ENCODE results near the gene PHKB.
"Not testable (repeated sequence)": the region's sequence is repeated elsewhere in the genome, so short reads cannot be mapped to it uniquely, and the experiment has no call there.

The PHKB gene

GRCh38 chr16:47449788-47450187, 11.3 kb upstream of the PHKB start:
- Histone ChIP-seq H3K9me3 (replicated peaks; ENCODE audit: low read length) (no peaks in the 10 kb centered on the region), H3K27me3 (ENCODE audit: control insufficient read depth, insufficient read depth, low read length) (no peaks in the 10 kb centered on the region), H3K4me2 (ENCODE audit: low read length) (no peak overlapping the region), H3K4me3 (ENCODE audit: low read length) (no peak overlapping the region), H3K9ac (ENCODE audit: low read depth, low read length) (no peak overlapping the region), H3K36me3 (ENCODE audit: insufficient read depth, low read length) (peaks cover 46% of the 10 kb centered on the region), H3K4me1 (ENCODE audit: control insufficient read depth, insufficient read depth, low read length) (no peaks in the 10 kb centered on the region)

- peaks cover 15% of the 10 kb centered on the region for H3K4me1 ChIP-seq (ENCODE audit: control insufficient read depth, insufficient read depth, low read length)
- peaks cover 16% of the 10 kb centered on the region for H3K36me3 ChIP-seq (ENCODE audit: insufficient read depth, low read length)
- H3K4me2 ChIP-seq (ENCODE audit: low read length), result no peak overlapping the region
- H3K9ac ChIP-seq (ENCODE audit: low read depth, low read length), result no peak overlapping the region
- H3K27me3 ChIP-seq (ENCODE audit: control insufficient read depth, insufficient read depth, low read length), result no peaks in the 10 kb centered on the region
- no peak overlapping the region for H3K4me3 ChIP-seq (ENCODE audit: low read length)
- H3K9me3 ChIP-seq (replicated peaks; ENCODE audit: low read length), result no peaks in the 10 kb centered on the region
These were observed 2.8 kb upstream of the PHKB start for GRCh38 chr16:47458331-47458730.

DNA sequence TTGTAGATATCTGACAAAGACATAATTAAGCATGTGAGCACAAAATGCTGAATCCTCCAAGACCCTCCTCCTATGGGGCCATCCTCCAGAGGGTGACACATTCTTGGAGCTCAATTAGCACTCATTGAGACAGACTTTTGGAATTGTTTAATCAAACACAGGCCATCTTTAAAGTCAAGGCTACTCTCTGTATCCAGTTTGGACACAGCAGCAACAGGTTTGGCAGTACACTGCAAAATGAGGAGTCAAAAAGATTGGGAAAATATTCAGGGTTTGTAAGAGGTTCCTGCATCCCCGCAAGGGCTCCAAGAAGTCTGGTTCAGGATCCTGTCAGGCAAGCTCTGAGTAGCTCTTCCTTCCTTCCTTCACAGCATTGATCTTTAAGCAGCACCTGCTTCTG, 1.5 kb upstream of the PHKB start:
- Histone ChIP-seq H3K4me3 (ENCODE audit: low read length) (peak overlapping the region; percentile 99), H3K9ac (ENCODE audit: low read depth, low read length) (peak overlapping the region; percentile 99), H3K36me3 (ENCODE audit: insufficient read depth, low read length) (peaks cover 17% of the 10 kb centered on the region), H3K4me1 (ENCODE audit: control insufficient read depth, insufficient read depth, low read length) (peaks cover 15% of the 10 kb centered on the region), H3K4me2 (ENCODE audit: low read length) (peak overlapping the region; percentile 81), H3K27me3 (ENCODE audit: control insufficient read depth, insufficient read depth, low read length) (no peaks in the 10 kb centered on the region), H3K9me3 (replicated peaks; ENCODE audit: low read length) (no peaks in the 10 kb centered on the region)

GRCh38 chr16:47460359-47460710, 796 bp upstream of the PHKB start:
- no peaks in the 10 kb centered on the region for H3K9me3 ChIP-seq (replicated peaks; ENCODE audit: low read length)
- no peaks in the 10 kb centered on the region for H3K27me3 ChIP-seq (ENCODE audit: control insufficient read depth, insufficient read depth, low read length)
- H3K9ac ChIP-seq (ENCODE audit: low read depth, low read length), result peak overlapping the region; percentile 99
- peak overlapping the region; percentile 81 for H3K4me2 ChIP-seq (ENCODE audit: low read length)
- H3K4me3 ChIP-seq (ENCODE audit: low read length), result peak overlapping the region; percentile 99
- H3K36me3 ChIP-seq (ENCODE audit: insufficient read depth, low read length), result peaks cover 16% of the 10 kb centered on the region
- H3K4me1 ChIP-seq (ENCODE audit: control insufficient read depth, insufficient read depth, low read length), result peaks cover 15% of the 10 kb centered on the region

GRCh38 chr16:47461598-47462266, 601 bp downstream of the PHKB start:
- H3K4me2 ChIP-seq (ENCODE audit: low read length), result peak overlapping the region; percentile 81
- H3K4me1 ChIP-seq (ENCODE audit: control insufficient read depth, insufficient read depth, low read length), result peaks cover 15% of the 10 kb centered on the region
- H3K4me3 ChIP-seq (ENCODE audit: low read length), result peak overlapping the region; percentile 99
- peak overlapping the region; percentile 99 for H3K9ac ChIP-seq (ENCODE audit: low read depth, low read length)
- no peaks in the 10 kb centered on the region for H3K9me3 ChIP-seq (replicated peaks; ENCODE audit: low read length)
- H3K36me3 ChIP-seq (ENCODE audit: insufficient read depth, low read length), result peaks cover 16% of the 10 kb centered on the region
- H3K27me3 ChIP-seq (ENCODE audit: control insufficient read depth, insufficient read depth, low read length), result no peaks in the 10 kb centered on the region

DNA sequence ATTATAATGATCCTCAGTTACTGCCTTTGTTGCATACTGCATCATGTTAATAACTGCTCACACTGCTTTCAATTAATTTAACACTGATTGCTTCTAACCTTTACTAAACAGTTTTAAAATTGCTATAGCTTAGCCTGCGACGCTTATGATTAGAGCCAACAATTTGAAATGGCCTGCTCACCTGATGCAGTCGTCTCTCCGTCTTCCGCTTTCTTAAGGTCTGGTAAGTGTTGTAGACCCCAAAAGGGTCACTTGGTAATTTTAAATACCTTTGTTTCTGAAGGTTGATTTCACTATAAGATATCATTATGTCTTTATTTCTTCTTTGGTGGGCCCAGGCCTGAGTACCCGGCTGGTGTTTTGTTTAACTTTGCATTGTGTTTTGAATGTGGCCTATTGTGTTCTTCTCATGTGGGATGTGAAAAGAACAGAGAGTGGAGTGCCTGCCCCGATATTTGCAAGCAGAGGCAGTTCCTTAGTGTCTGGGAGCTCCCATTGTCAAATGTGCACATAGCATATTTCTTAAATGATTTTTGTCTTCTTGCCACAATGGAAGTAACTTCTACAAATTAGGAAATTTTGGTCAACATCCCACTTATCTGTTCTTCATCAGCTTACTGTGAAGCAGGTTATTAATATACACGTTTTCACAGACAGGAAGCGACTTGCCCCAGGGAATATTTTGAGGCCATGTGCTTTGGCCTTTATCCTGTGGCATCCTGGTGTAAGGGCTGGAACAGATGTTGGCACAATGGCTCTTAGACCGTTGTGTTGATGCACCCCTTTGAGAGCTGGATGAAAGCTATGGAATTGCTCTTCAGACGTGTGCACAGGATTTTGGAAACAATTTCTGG, 2.9 kb downstream of the PHKB start:
- Histone ChIP-seq H3K4me1 (ENCODE audit: control insufficient read depth, insufficient read depth, low read length) (peaks cover 15% of the 10 kb centered on the region), H3K27me3 (ENCODE audit: control insufficient read depth, insufficient read depth, low read length) (no peaks in the 10 kb centered on the region), H3K36me3 (ENCODE audit: insufficient read depth, low read length) (peaks cover 5% of the 10 kb centered on the region), H3K4me2 (ENCODE audit: low read length) (no peak overlapping the region), H3K9ac (ENCODE audit: low read depth, low read length) (no peak overlapping the region), H3K4me3 (ENCODE audit: low read length) (no peak overlapping the region), H3K9me3 (replicated peaks; ENCODE audit: low read length) (no peaks in the 10 kb centered on the region)

DNA sequence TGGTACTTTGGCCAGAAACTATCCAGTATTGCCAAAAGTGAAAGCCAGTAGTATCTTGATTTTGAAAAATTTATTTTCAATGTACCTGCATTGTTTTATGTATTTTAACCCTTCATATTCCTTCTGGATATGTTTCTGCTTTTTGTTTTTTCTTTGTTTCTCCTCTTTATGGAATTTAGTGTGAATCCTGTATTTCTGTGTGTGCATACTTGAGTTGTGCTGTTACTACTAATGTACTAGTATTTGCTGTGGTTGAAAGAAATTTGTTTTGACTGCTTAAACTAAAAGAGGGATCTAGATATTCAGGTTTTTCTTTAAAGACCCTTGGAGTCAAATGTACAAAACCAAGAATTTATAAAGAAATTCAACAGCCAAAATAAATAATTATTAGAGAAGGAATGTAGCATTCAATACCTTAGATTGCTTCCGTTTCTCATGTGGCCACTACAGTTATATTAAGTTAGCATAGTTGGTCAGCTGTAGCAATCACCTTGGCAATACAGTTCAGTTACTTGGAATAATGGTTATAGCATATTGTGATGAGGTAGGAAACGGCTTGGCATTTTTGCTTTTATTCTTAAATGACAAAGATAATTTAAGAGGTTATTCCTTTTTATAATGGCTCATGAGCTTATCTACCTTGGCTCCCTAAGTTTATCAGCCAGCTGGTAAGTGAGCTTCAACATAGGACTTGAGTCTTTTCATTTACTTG, 4.9 kb downstream of the PHKB start:
- Histone ChIP-seq H3K4me2 (ENCODE audit: low read length) (no peak overlapping the region), H3K36me3 (ENCODE audit: insufficient read depth, low read length) (peaks cover 5% of the 10 kb centered on the region), H3K9ac (ENCODE audit: low read depth, low read length) (no peak overlapping the region), H3K9me3 (replicated peaks; ENCODE audit: low read length) (no peaks in the 10 kb centered on the region), H3K27me3 (ENCODE audit: control insufficient read depth, insufficient read depth, low read length) (no peaks in the 10 kb centered on the region), H3K4me3 (ENCODE audit: low read length) (no peak overlapping the region), H3K4me1 (ENCODE audit: control insufficient read depth, insufficient read depth, low read length) (peaks cover 3% of the 10 kb centered on the region)

DNA sequence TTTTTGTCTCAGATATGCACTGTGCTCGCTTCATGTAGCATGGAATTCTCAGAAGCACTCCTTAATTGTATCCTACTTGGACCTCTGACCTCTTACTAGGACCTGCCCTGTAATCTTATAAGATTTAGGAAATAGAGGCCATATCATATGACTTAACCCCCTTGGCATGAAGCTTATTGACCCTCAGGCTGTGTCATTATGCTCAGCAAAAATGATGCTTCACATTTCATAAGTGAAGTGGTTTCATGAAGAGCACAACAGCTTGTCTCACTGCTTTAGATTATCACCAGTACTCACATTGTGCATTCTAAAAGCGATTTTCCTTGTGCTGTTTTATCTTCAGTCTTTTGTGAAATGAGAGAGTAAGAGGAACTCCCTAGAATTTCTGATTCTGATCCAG, 6.4 kb downstream of the PHKB start:
- H3K9me3 ChIP-seq (replicated peaks; ENCODE audit: low read length), result no peaks in the 10 kb centered on the region
- peaks cover 3% of the 10 kb centered on the region for H3K4me1 ChIP-seq (ENCODE audit: control insufficient read depth, insufficient read depth, low read length)
- no peaks in the 10 kb centered on the region for H3K27me3 ChIP-seq (ENCODE audit: control insufficient read depth, insufficient read depth, low read length)
- no peak overlapping the region for H3K4me2 ChIP-seq (ENCODE audit: low read length)
- H3K9ac ChIP-seq (ENCODE audit: low read depth, low read length), result no peak overlapping the region
- peaks cover 5% of the 10 kb centered on the region for H3K36me3 ChIP-seq (ENCODE audit: insufficient read depth, low read length)
- no peak overlapping the region for H3K4me3 ChIP-seq (ENCODE audit: low read length)

- H3K36me3 ChIP-seq (ENCODE audit: insufficient read depth, low read length); H3K4me3 ChIP-seq (ENCODE audit: low read length); H3K4me1 ChIP-seq (ENCODE audit: control insufficient read depth, insufficient read depth, low read length); H3K9ac ChIP-seq (ENCODE audit: low read depth, low read length); H3K9me3 ChIP-seq (replicated peaks; ENCODE audit: low read length); H3K4me2 ChIP-seq (ENCODE audit: low read length); H3K27me3 ChIP-seq (ENCODE audit: control insufficient read depth, insufficient read depth, low read length): not testable (repeated sequence)
These were observed 7.0 kb downstream of the PHKB start for GRCh38 chr16:47468070-47468689.

DNA sequence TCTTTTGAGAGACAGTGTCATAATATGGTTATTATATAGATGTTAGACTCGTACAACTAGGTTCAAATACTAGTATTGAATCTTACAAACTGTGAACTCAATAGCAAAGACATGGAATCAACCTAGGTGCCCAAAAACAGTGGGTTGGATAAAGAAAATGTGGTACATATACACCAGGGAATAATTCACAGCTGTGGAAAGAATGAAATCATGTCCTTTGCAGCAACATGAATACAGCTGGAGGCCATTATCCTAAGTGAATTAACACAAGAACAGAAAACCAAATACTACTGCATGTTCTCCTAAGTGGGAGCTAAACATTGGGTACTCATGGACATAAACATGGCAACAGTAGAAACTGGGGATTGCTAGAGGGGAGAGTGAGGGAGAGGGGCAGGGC, 8.1 kb downstream of the PHKB start:
- Histone ChIP-seq H3K27me3 (ENCODE audit: control insufficient read depth, insufficient read depth, low read length) (no peaks in the 10 kb centered on the region), H3K4me2 (ENCODE audit: low read length) (no peak overlapping the region), H3K9me3 (replicated peaks; ENCODE audit: low read length) (no peaks in the 10 kb centered on the region), H3K4me1 (ENCODE audit: control insufficient read depth, insufficient read depth, low read length) (no peaks in the 10 kb centered on the region), H3K4me3 (ENCODE audit: low read length) (no peak overlapping the region), H3K36me3 (ENCODE audit: insufficient read depth, low read length) (peaks cover 5% of the 10 kb centered on the region), H3K9ac (ENCODE audit: low read depth, low read length) (no peak overlapping the region)

DNA sequence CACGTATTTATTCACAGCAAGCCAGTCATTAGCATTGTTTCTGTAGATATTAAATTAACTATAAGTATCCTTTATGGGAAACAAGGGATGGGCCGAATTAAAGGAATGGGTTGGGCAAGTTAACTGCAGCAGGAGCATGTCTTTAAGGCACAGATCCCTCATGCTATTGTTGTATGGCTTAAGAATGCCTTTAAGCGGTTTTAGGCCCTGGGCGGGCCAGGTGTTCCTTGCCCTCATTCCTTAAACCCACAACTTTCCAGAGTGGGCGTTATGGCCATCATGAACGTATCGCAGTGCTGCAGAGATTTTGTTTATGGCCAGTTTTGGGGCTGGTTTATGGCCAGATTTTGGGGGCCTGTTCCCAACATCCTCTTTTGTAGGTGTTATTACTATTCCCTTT, 9.1 kb downstream of the PHKB start:
- H3K4me3 ChIP-seq (ENCODE audit: low read length), result no peak overlapping the region
- no peak overlapping the region for H3K4me2 ChIP-seq (ENCODE audit: low read length)
- no peaks in the 10 kb centered on the region for H3K36me3 ChIP-seq (ENCODE audit: insufficient read depth, low read length)
- H3K9me3 ChIP-seq (replicated peaks; ENCODE audit: low read length), result no peaks in the 10 kb centered on the region
- no peaks in the 10 kb centered on the region for H3K4me1 ChIP-seq (ENCODE audit: control insufficient read depth, insufficient read depth, low read length)
- no peaks in the 10 kb centered on the region for H3K27me3 ChIP-seq (ENCODE audit: control insufficient read depth, insufficient read depth, low read length)
- no peak overlapping the region for H3K9ac ChIP-seq (ENCODE audit: low read depth, low read length)

Measured in skeletal muscle satellite cell (primary cell).